ENCODE results near the gene RAD51.

Gene RAD51

DNA sequence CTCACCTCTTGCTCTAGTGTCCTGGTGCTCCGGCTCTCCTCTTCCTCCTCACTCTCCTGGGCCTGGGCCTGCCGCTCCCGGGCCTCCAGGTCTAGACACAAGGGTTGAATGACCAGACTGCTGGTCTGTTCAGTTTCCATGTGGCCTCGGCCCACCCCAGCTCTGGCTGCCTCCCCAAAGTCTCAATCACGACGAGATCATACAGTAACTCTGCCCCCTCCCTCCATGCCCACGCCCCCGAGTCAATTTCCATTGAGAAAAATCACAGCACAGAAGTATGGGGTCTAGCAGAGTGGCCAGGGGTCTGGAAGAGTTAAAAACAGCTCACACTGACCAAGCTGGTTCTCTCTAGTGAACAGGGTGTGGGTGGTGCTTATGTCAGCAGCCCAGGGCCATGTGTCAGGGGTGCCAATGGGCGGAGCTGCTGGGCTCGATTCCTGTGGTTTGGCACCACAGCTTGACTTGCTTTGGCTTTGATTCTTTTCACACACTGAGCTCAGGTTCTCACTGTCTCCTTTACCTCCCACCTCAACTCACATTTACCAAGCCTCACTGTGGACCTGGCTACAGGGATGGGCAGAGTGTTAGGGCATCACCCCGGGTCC, 81.7 kb downstream of the RAD51 start:
- no peak overlapping the region for H3K4me3 ChIP-seq (ENCODE audit: low read depth, low read length)

All from iPS-11a (cell line).